Measurements from ENCODE around the gene KLK14.

The KLK14 gene, protein sequence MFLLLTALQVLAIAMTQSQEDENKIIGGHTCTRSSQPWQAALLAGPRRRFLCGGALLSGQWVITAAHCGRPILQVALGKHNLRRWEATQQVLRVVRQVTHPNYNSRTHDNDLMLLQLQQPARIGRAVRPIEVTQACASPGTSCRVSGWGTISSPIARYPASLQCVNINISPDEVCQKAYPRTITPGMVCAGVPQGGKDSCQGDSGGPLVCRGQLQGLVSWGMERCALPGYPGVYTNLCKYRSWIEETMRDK

GRCh38 chr19:51082611-51083010 lies at the start of gene KLK14:
Gene KLK14, minus strand, starts transcription at chr19:51082887. Its CDS starts 273 bp downstream, at chr19:51082614.
- DNase-seq, result no peak

- peak in 7 of 51 donors; percentile 6 to 31 (median 16) for DNase-seq
Measured at GRCh38 chr19:51131780-51132680, 49.3 kb upstream of the KLK14 start.

GRCh38 chr19:51129716-51130115 lies 47.0 kb upstream of the KLK14 start:
- DNase-seq, result no peak

GRCh38 chr19:51128227-51128626 lies 45.5 kb upstream of the KLK14 start:
- DNase-seq, result no peak

DNA sequence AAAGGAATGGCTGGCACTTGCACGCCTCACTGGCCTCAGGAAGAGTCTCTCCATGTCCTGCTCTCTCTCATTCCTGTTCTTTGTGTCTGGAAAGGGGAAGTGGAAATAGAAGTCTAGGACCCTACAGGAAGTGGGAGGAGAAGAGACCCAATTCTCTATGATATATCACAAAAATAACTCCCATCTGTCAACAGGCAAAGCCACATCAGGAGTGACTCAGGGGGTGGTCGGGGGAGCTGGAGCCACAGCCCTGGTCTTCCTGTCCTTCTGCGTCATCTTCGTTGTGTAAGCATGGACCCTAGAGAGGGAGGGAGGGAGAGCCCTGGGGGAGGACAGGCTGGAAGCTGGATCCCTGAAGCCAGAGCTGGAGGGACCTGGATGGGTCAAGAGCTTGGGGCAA lies 45.1 kb upstream of the KLK14 start:
- peak in 6 of 51 donors; percentile 11 to 30 (median 20) for DNase-seq

- DNase-seq, result no peak
Measured at GRCh38 chr19:51127032-51127431, 44.3 kb upstream of the KLK14 start.

GRCh38 chr19:51125421-51126075 lies 42.9 kb upstream of the KLK14 start:
- DNase-seq, result no peak

- DNase-seq, result peak in 12 of 51 donors; percentile 7 to 37 (median 22)
Measured at GRCh38 chr19:51124729-51125128, 42.0 kb upstream of the KLK14 start, which contains the start of gene SIGLEC9. Gene SIGLEC9, plus strand, starts transcription at chr19:51124906. Its CDS starts 69 bp downstream, at chr19:51124975.

DNA sequence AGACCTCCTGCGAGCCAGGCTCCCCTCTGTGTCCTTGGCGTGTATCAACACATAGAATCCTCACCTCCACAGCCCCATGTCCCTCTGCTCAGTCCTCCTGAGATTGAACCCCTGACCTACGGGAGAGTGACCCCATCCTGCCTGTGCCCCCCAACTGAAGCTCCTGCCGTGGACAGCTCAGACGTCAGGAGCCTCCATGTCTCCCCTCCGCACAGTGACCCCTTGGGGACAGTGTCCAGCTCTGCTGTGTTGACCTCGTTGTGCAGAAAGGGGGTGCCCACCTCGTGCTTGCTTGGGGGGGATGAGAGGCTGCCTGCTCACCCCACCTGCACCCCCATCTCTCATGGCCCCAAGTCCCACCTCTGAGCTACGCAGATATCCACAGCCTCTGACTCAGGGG lies 41.5 kb upstream of the KLK14 start:
- DNase-seq, result no peak

DNA sequence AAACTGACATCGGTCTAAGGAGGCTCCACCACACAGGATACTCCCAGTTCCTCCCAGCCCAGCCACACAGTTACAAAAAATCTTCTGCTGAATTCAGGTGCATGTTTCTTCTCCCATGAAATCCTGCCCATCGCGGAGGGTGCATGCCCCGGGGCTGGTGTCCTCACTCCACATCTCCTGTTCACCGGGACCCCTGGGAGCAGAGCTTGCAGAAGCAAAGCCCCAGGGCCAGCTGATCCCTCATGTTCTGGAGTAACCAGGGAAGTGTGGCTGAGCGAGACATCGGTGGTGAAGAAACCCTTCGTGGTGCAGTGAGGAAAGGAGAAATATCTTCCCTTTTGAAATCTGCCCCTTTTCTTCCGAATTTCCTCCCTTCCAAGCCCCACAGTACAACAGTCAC lies 41.1 kb upstream of the KLK14 start:
- no peak for DNase-seq

GRCh38 chr19:51123381-51123800 lies 40.7 kb upstream of the KLK14 start:
- DNase-seq, result no peak

DNA sequence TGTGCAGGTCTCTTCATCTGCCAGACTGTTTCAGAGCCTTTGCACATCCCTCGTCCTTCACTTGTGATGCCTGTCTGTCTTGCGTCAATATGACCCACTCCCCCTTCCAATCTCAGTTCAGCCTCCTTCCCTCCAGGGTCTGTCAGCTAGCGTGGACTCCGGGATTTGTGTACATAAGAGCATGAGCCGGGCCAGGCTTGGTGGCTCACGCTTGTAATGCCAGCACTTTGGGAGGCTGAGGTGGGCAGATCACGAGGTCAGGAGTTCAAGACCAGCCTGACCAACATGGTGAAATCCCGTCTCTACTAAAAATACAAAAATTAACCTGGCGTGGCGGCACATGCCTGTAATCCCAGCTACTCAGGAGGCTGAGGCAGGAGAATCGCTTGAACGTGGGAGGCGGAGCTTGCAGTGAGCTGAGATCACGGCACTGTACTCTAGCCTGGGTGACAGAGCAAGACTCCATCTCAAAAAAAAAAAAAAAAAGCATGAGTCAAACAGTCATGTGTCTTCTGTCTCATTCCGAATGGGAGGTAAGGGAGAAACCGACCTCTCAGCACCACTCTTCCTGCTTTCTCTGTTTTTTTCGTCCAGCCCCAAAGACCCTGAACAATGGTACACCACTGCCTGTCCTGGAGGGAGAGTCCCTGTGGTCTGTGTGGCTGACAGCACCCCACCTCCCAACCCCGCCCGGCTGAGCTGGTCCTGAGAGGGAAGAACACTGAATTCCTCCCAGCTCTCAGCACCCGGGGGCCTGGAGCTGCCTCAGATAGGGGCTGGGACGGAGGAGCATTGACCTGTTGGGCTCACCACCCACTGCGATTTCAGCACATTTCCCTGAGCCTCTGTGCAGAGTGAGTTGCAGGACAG lies 39.7 kb upstream of the KLK14 start:
- DNase-seq, result no peak

- DNase-seq, result no peak
Measured at GRCh38 chr19:51121257-51121656, 38.6 kb upstream of the KLK14 start.

GRCh38 chr19:51120160-51120559 lies 37.5 kb upstream of the KLK14 start:
- no peak for DNase-seq

DNA sequence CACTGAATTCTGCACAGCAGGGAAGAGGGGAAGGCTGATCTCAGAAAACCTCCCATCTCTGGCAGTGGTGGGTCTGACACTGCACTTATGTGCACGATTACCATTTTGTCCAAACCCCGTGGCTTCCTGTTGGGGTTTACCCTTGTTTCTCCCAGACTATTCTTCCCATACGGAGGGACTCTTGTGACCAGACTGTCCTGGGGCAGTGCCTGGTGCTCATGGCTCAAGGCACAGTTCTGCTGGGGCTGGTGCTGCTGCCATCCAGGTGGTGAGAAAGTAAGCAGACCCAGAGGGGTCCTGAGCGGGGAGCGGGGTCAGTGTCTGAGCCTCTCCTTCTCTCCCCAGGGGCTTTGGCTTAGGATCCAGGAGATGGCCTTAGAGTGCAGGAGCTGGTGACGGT lies 36.9 kb upstream of the KLK14 start:
- DNase-seq, result no peak

- DNase-seq, result no peak
Measured at GRCh38 chr19:51119101-51119500, 36.4 kb upstream of the KLK14 start.

DNA sequence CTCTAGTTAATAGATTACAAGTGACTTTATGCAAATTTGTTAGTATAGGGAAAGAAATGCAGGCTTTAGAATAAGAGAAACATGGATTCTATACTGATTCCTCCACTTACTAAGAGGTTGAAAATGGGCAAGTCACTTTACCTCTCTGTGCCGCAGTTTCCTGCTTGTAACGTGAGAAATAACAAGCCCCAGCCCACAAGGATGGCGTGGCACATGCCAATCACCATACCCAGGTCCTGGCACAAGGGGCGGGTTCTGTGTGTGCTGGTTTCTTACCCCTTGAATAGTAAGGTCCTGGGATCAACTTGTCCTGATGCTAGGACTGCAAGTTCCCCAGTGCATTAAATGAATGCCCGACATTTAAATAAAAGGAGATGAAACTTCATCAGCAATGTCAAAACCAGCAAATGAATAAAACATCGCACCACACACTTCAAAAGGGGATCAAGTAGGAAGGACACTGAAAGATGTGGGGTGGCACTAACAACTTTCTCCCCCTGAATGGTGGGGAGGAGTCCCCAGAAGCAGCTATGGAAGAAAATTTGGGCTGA lies 34.1 kb upstream of the KLK14 start:
- no peak for DNase-seq

- no peak for DNase-seq
Measured at GRCh38 chr19:51114087-51114729, 31.5 kb upstream of the KLK14 start.

GRCh38 chr19:51111606-51112005 lies 28.9 kb upstream of the KLK14 start:
- DNase-seq, result no peak

DNA sequence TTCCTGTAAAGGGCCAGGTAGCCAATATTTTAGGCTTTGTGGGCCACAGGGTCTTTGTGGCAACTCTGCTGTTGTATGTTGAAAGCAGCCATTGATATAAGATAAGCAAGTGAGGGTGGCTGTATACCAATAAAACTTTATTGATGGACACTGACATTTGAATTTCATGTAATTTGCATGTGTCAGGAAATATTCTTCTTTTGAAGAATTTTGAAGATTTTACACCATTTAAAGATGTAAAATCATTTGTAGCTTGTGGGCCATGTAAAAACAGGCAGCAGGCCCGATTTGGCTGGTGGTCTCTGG lies 27.9 kb upstream of the KLK14 start:
- DNase-seq, result no peak

DNA sequence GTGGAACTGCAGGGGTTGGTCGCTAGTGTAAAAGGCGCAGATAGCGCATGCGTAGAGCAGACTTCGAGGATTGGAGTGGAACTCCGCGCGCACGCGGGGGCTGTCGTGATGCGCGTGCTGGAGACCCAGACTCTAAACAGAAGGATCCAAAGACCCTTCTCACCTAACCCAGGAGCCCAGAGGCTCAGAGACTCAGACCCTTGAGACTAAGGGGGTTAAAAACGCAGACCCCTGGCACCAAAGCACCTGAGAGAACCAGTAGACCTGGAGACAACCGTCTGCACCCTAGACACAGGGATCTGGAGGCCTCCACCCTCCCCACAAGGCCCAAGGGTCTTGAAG lies 26.1 kb upstream of the KLK14 start:
- DNase-seq, result peak in 13 of 51 donors; percentile 71 to 93 (median 80)

All from hypothalamus (tissue), 51 donors.